ENCODE data around the gene RAB11A. TPM values are rescaled to one million over a fixed set of nuclear protein-coding genes. Genes with fewer than 3 reads are reported as not detected.

RAB11A gene
- total RNA-seq, 1 experiment from 2014 or later, result 245 TPM

DNA sequence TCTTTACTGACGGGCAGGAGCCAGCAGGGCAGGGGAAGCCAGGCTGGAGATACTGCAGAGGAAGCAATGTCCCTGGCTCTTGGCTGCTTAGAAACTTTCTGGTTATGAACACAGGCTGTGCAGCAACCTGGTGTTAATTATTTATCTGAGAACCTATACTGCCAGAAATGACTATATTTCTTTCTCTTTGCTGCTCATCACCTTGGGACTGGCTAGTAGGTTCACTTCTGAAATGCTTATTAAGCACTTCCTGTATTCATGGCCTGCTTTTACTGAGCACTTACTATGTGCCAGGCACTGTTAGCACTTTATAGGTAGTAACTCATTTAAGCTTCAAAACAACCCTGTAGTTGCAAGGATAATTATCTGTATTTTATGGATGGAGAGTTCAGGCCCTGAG, 57.6 kb downstream of the RAB11A start:
- Mint-ChIP-seq H3K4me3 (no peak overlapping the region), H3K36me3 (no peaks in the 10 kb centered on the region), H3K9me3 (no peaks in the 10 kb centered on the region), H3K27me3 (ENCODE audit: low read depth) (no peaks in the 10 kb centered on the region), H3K27ac (no peak overlapping the region), H3K4me1 (peaks cover 5% of the 10 kb centered on the region)
- ATAC-seq (no peak), DNase-seq (ENCODE audit: low spot score) (no peak)
- ChIA-PET POLR2A (no interaction called here), CTCF (interaction anchor here (0.9 kb wide), 1 partner anchor 225 kb away, joined by 3 read pairs; no protein-coding TSS in a partner anchor)
- TF ChIP-seq, protein P1, sequence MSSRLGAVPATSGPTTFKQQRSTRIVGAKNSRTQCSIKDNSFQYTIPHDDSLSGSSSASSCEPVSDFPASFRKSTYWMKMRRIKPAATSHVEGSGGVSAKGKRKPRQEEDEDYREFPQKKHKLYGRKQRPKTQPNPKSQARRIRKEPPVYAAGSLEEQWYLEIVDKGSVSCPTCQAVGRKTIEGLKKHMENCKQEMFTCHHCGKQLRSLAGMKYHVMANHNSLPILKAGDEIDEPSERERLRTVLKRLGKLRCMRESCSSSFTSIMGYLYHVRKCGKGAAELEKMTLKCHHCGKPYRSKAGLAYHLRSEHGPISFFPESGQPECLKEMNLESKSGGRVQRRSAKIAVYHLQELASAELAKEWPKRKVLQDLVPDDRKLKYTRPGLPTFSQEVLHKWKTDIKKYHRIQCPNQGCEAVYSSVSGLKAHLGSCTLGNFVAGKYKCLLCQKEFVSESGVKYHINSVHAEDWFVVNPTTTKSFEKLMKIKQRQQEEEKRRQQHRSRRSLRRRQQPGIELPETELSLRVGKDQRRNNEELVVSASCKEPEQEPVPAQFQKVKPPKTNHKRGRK (CRISPR knock-in tag; IDR thresholded peaks at IDR 0.05; ENCODE audit: borderline replicate concordance), result no peak
- TF ChIP-seq ZNF219 (CRISPR knock-in tag; IDR thresholded peaks at IDR 0.05; ENCODE audit: borderline replicate concordance), result no peak
- no peak for TF ChIP-seq RELA (CRISPR knock-in tag; IDR thresholded peaks at IDR 0.05; ENCODE audit: borderline replicate concordance)
- no peak for TF ChIP-seq ELF4 (CRISPR knock-in tag; IDR thresholded peaks at IDR 0.05; ENCODE audit: low read depth)

DNA sequence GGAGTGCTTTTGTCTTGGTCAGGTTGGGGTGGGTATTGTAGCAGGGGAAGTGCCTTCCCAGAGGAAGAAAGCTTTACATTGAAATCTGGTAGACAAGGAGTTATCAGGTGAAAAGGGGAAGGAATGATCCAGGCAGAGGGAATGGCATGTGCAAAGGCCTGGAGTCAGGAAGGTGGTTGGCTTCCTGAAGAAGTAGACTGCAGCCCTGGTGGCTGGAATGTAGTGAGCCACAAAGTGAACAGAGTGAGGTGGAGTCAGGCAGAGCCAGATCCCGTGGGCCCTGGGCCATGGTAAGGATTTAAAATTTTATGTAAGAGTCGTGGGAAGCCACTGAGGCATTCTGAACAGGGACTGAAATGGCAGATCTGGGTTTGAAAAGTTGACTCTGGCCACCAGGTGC, 58.3 kb downstream of the RAB11A start:
- Mint-ChIP-seq H3K9me3 (no peaks in the 10 kb centered on the region), H3K4me1 (peaks cover 4% of the 10 kb centered on the region; the same call in 1 of the 2 replicates), H3K27me3 (ENCODE audit: low read depth) (no peaks in the 10 kb centered on the region), H3K36me3 (no peaks in the 10 kb centered on the region), H3K27ac (no peak overlapping the region), H3K4me3 (no peak overlapping the region)
- ATAC-seq (peak; percentile 73), DNase-seq (ENCODE audit: low spot score) (no peak)
- ChIA-PET POLR2A (no interaction called here), CTCF (interaction anchor here (0.6 to 0.9 kb wide), 2 partner anchors 82 to 224 kb away, joined by 3 read pairs; no protein-coding TSS in a partner anchor)
- TF ChIP-seq, protein P2, sequence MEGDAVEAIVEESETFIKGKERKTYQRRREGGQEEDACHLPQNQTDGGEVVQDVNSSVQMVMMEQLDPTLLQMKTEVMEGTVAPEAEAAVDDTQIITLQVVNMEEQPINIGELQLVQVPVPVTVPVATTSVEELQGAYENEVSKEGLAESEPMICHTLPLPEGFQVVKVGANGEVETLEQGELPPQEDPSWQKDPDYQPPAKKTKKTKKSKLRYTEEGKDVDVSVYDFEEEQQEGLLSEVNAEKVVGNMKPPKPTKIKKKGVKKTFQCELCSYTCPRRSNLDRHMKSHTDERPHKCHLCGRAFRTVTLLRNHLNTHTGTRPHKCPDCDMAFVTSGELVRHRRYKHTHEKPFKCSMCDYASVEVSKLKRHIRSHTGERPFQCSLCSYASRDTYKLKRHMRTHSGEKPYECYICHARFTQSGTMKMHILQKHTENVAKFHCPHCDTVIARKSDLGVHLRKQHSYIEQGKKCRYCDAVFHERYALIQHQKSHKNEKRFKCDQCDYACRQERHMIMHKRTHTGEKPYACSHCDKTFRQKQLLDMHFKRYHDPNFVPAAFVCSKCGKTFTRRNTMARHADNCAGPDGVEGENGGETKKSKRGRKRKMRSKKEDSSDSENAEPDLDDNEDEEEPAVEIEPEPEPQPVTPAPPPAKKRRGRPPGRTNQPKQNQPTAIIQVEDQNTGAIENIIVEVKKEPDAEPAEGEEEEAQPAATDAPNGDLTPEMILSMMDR (IDR thresholded peaks at IDR 0.05), result no peak
- TF ChIP-seq TEAD1 (CRISPR knock-in tag; IDR thresholded peaks at IDR 0.05) (peak; percentile 74; the same call in 1 of the 2 replicates), TEAD4 (CRISPR knock-in tag; IDR thresholded peaks at IDR 0.05) (0 out of 2 replicates have a peak, but pooled peaks have one; percentile 75)

DNA sequence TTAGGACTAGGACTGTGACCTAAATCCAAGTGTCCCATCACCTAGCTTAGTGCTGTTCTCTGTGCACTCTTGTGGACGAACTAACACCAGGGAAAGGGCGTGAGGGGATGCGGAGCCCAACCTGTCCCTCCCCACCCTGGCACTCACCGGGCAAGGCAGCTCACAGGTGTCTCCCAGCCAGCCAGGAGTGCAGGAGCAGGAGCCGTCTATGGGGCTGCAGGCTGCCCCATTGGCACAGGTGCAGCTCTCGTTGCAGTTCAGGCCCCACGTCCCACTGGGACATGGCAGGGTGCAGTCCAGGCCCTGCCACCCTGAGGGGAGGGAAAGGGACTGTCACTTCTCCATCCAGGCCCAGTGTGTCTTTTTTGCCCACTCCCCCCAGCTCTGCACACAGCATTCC, 60.3 kb downstream of the RAB11A start:
- Mint-ChIP-seq H3K4me3 (no peak overlapping the region), H3K27me3 (ENCODE audit: low read depth) (no peaks in the 10 kb centered on the region; the same call in 1 of the 2 replicates), H3K27ac (no peak overlapping the region), H3K4me1 (peaks cover 4% of the 10 kb centered on the region; the same call in 1 of the 2 replicates), H3K9me3 (no peaks in the 10 kb centered on the region), H3K36me3 (no peaks in the 10 kb centered on the region)
- ATAC-seq, result no peak
- POLR2A ChIA-PET, result no interaction called here
- CTCF ChIA-PET, result interaction anchor here (1.2 to 2.3 kb wide), 4 partner anchors 13 to 222 kb away, joined by 4 to 11 read pairs (median 6); partner anchors contain the start of gene RAB11A
- no peak for DNase-seq (ENCODE audit: low spot score)
- TF ChIP-seq FOXJ3 (CRISPR knock-in tag; IDR thresholded peaks at IDR 0.05; ENCODE audit: borderline replicate concordance) (no peak), FOXK1 (CRISPR knock-in tag; IDR thresholded peaks at IDR 0.05) (no peak), ELF4 (CRISPR knock-in tag; IDR thresholded peaks at IDR 0.05; ENCODE audit: low read depth) (no peak), ZNF121 (CRISPR knock-in tag; IDR thresholded peaks at IDR 0.05) (no peak), JUN (CRISPR knock-in tag; IDR thresholded peaks at IDR 0.05) (no peak), MXD4 (CRISPR knock-in tag; IDR thresholded peaks at IDR 0.05; ENCODE audit: borderline replicate concordance) (no peak), SMAD3 (CRISPR knock-in tag; IDR thresholded peaks at IDR 0.05; ENCODE audit: borderline replicate concordance) (no peak), CBFB (CRISPR knock-in tag; IDR thresholded peaks at IDR 0.05; ENCODE audit: low read depth) (no peak), KAT7 (CRISPR knock-in tag; IDR thresholded peaks at IDR 0.05; ENCODE audit: borderline replicate concordance) (no peak)
- TF ChIP-seq, protein P3, sequence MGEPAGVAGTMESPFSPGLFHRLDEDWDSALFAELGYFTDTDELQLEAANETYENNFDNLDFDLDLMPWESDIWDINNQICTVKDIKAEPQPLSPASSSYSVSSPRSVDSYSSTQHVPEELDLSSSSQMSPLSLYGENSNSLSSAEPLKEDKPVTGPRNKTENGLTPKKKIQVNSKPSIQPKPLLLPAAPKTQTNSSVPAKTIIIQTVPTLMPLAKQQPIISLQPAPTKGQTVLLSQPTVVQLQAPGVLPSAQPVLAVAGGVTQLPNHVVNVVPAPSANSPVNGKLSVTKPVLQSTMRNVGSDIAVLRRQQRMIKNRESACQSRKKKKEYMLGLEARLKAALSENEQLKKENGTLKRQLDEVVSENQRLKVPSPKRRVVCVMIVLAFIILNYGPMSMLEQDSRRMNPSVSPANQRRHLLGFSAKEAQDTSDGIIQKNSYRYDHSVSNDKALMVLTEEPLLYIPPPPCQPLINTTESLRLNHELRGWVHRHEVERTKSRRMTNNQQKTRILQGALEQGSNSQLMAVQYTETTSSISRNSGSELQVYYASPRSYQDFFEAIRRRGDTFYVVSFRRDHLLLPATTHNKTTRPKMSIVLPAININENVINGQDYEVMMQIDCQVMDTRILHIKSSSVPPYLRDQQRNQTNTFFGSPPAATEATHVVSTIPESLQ (CRISPR knock-in tag; IDR thresholded peaks at IDR 0.05), result no peak
- TF ChIP-seq, protein P4, sequence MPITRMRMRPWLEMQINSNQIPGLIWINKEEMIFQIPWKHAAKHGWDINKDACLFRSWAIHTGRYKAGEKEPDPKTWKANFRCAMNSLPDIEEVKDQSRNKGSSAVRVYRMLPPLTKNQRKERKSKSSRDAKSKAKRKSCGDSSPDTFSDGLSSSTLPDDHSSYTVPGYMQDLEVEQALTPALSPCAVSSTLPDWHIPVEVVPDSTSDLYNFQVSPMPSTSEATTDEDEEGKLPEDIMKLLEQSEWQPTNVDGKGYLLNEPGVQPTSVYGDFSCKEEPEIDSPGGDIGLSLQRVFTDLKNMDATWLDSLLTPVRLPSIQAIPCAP (CRISPR knock-in tag; IDR thresholded peaks at IDR 0.05), result no peak
- TF ChIP-seq, protein P5, sequence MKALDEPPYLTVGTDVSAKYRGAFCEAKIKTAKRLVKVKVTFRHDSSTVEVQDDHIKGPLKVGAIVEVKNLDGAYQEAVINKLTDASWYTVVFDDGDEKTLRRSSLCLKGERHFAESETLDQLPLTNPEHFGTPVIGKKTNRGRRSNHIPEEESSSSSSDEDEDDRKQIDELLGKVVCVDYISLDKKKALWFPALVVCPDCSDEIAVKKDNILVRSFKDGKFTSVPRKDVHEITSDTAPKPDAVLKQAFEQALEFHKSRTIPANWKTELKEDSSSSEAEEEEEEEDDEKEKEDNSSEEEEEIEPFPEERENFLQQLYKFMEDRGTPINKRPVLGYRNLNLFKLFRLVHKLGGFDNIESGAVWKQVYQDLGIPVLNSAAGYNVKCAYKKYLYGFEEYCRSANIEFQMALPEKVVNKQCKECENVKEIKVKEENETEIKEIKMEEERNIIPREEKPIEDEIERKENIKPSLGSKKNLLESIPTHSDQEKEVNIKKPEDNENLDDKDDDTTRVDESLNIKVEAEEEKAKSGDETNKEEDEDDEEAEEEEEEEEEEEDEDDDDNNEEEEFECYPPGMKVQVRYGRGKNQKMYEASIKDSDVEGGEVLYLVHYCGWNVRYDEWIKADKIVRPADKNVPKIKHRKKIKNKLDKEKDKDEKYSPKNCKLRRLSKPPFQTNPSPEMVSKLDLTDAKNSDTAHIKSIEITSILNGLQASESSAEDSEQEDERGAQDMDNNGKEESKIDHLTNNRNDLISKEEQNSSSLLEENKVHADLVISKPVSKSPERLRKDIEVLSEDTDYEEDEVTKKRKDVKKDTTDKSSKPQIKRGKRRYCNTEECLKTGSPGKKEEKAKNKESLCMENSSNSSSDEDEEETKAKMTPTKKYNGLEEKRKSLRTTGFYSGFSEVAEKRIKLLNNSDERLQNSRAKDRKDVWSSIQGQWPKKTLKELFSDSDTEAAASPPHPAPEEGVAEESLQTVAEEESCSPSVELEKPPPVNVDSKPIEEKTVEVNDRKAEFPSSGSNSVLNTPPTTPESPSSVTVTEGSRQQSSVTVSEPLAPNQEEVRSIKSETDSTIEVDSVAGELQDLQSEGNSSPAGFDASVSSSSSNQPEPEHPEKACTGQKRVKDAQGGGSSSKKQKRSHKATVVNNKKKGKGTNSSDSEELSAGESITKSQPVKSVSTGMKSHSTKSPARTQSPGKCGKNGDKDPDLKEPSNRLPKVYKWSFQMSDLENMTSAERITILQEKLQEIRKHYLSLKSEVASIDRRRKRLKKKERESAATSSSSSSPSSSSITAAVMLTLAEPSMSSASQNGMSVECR (CRISPR knock-in tag; IDR thresholded peaks at IDR 0.05; ENCODE audit: borderline replicate concordance), result no peak
- TF ChIP-seq, protein P6, sequence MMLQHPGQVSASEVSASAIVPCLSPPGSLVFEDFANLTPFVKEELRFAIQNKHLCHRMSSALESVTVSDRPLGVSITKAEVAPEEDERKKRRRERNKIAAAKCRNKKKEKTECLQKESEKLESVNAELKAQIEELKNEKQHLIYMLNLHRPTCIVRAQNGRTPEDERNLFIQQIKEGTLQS (CRISPR knock-in tag; conservative IDR thresholded peaks at IDR 0.05), result no peak
- TF ChIP-seq, protein P7, sequence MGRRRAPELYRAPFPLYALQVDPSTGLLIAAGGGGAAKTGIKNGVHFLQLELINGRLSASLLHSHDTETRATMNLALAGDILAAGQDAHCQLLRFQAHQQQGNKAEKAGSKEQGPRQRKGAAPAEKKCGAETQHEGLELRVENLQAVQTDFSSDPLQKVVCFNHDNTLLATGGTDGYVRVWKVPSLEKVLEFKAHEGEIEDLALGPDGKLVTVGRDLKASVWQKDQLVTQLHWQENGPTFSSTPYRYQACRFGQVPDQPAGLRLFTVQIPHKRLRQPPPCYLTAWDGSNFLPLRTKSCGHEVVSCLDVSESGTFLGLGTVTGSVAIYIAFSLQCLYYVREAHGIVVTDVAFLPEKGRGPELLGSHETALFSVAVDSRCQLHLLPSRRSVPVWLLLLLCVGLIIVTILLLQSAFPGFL (CRISPR knock-in tag; IDR thresholded peaks at IDR 0.05; ENCODE audit: borderline replicate concordance), result no peak

All from WTC11 (cell line).